AG09309 (cell line): ENCODE data around the gene HLA-F.

Experiments
- DNase-seq: peaks from one replicate; pipeline ENCODE4 v3.0.0-alpha.2; 2010; ENCODE audit warnings: low read depth
- H3K4me3 ChIP-seq: 2 replicates; pipeline ENCODE4 v1.5.1; 2011; ENCODE audit warnings: mild to moderate bottlenecking, low read depth, low read length, moderate library complexity; ENCODE audit not compliant: control insufficient read depth
- CTCF ChIP-seq: IDR thresholded peaks from 2 replicates; pipeline ENCODE4 v1.5.1; 2011; ENCODE audit warnings: mild to moderate bottlenecking, low read depth, low read length, inconsistent platforms; ENCODE audit not compliant: insufficient read depth, control insufficient read depth; ENCODE audit errors: missing control alignments

The HLA-F gene

GRCh38 chr6:29746846-29747687 is 23.8 kb downstream of the HLA-F start:
- DNase-seq = no peak
- H3K4me3 ChIP-seq = no peak overlapping the region
- TF ChIP-seq CTCF = no peak

GRCh38 chr6:29747688-29748250 is 24.5 kb downstream of the HLA-F start:
- TF ChIP-seq CTCF = no peak
- peak overlapping the region; percentile 87 for H3K4me3 ChIP-seq
- no peak for DNase-seq

GRCh38 chr6:29748391-29749307 is 25.4 kb downstream of the HLA-F start:
- no peak for TF ChIP-seq CTCF
- DNase-seq = peak; percentile 29
- H3K4me3 ChIP-seq = peak overlapping the region; percentile 87

DNA sequence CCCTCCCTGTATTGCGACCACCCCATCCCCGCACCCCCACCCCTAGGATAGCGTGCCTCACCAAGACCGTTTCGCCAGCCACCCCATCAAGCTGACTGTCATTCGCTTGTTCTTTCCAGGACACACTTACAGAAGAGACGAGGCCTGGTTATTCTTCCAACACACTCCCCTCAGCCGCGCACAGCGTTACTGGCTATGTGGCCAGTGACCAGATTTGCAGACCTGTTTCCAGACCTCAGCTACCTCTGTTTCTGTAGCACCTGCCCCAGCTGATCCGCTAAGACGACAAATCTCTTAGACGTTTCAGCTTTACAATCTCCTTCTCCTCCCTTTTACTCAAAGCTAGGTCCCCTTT is 26.1 kb downstream of the HLA-F start:
- H3K4me3 ChIP-seq = peak overlapping the region; percentile 87
- no peak for DNase-seq
- TF ChIP-seq CTCF = no peak

DNA sequence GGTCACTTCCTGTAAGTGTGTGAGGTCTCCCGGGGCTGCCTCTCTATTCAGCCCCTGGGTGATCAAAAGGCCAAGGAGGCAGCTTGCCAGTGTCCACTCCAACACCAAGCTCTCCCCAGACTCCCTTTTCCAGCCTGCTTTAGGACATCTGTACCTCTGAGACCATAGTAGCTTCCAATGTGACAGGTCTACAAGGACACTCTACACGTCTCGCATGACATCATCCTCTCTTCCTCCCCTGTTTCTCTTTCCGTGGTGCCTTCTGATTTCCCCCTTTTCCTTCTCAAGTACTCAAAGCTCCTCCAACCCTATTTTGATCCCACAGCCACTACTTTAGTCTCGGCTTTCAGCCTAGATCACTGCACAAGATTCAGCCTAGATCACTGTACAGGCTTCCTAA is 26.4 kb downstream of the HLA-F start:
- no peak for DNase-seq
- H3K4me3 ChIP-seq = no peak overlapping the region
- TF ChIP-seq CTCF = no peak

- DNase-seq = no peak
- no peak overlapping the region for H3K4me3 ChIP-seq
- no peak for TF ChIP-seq CTCF
Measured at GRCh38 chr6:29750709-29751108, 27.5 kb downstream of the HLA-F start.
